Amniotic stem cell (primary cell): Measurements from ENCODE around the gene CFAP100.

Experiments used
- DNase-seq: peaks from one replicate; lab custom pipeline; 2025; lab: John Stamatoyannopoulos, UW

The CFAP100 gene

GRCh38 chr3:126481808-126482502, 87.2 kb downstream of the CFAP100 start:
- no peak for DNase-seq

DNA sequence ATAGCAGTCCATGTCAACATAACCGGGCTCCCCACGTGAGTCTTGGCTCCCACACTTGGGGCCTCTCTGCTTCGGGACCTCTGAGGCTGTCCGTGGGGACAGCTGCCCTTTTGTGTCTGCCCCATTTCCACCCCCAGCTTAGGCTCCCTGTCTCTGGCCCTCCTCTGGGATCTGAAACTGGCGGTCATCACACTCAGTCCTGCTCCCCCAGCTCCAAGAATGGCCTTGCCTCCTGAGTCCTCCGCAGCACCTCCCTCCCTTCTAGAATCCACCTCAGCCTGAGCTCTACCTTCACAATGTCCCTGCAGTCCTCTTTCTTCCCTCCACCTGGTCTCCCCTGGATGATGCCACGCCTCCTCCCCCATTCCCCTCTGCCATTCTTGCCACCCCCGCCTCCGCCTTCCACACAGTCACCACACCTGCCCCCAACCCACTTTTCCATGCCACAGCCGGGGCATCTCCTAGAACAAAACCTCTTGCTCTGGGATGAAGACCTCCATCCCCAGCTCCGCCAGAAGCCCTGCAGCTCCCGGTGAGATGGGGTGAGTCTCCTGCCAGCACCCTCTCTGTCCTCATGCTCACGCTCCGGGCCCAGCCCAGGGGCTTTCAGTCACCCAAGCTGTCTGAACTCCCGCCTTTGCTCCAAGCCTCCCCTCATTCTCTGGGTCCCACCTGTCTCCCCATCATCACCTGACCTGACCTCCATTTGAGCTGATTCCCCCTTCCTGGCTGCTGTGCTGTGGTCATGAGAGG, 88.0 kb downstream of the CFAP100 start:
- no peak for DNase-seq

DNA sequence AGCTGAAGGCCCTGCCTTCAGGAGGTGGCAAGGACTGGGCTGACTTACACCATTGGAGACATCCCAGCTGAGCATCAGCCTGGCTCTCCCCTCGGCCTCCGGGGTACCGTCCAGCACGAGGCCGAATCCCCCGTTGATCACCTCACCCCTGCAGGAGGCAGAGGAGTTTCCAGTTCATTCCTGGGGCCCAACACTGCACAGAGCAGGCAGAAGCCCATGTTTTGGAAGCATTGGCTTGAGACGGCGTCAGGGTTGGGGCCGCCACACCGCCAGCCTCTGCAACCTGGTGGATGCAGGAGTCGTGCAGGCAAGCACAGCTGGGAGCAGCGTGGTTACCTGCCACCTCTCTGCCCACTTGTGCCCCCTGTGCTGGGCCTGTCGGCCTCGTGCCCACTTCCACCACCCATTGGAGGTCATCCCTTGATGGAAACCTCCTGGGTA, 88.6 kb downstream of the CFAP100 start:
- DNase-seq: no peak

DNA sequence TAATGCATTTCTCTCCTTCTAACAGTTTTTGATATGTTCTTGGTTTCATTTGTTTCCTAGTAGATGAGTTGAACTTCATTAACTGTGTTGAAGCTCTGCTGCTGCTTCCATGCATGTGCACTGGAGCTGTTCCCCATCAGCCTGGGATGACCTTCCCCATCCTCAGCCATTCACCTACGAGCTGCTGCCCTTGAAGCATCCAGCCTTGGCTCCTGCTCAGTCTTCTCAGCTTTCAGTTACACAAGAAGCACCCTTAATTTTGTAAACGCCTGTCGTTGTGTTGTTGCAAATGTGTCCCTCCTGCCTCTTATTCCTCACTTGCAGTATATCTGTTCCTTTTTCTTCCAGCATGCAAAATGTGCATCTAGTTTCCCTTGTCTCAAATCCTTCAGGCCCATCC, 89.4 kb downstream of the CFAP100 start:
- DNase-seq: no peak

DNA sequence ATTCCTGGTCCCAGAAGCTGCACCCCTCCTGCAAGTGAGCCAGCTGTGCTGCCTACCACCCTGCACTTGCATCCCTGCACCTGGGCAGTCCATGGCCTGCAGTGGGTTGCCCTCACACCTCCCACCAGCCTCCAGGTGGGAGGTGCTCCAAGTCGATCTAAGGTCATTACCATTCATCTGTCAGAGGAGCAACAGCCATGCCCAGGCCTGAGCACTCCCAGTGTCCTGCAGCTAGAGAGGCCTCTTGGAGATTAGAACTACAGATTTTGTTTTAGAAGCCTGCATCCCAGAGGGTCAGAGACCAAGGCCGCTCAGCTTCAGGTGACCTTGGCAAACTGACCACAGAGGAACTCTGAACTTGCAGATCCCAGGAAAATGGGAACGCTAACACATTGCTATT, 90.0 kb downstream of the CFAP100 start:
- no peak for DNase-seq

DNA sequence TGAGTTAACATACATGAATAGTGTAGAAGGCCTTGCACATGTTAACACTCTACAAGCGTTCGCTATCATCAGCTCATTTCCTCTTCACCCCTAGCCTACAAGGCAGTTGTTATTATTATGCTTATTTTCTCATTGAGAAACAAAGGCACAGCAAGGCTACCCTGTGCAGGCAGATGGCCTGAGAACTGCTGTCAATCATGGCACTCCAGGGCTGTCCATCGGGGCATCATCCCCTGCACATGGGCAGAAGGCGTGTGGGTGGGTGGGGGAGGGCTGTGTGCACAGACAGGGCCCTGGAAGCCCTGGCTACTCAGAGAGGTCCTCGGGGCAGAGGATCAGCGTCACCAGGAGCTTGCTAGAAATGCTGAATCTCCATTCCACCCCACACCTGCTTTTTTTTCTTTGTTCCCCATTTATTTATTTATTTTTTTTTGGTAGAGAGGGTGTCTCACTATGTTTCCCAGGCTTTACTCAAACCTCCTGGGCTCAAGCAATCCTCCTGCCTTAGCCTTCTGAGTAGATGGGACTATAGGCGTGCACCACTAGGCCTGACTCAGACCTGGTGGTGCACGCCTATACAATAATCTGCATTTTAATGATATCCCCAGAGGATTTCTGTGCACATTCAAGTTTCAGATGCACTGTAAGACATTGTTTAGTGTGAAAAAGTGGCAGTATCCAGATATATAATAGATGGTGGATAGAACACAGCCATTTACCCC, 90.6 kb downstream of the CFAP100 start:
- no peak for DNase-seq

DNA sequence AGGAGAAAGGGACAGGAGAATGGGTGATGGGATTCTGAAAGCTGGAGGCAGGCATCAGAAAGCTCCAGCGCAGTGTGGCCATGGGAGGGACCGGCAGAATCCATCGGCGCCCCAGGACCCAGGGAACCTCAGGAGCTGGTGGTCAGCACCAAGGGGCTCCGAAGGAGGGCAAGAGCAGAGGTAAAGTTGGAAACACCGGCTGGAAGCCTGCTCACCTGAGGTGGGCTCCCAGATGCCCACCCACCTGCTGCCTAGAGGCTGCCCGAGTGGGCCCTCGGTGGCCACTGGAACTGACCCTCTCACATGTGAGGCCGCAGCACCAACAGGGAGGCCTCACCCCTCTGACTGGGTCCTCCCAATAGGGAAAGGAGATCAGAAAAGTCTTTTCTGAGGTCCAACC, 91.2 kb downstream of the CFAP100 start:
- no peak for DNase-seq
